Measurements from ENCODE around the gene PDCL3.

GRCh38 chr2:100623033-100623715 is 60.4 kb downstream of the PDCL3 start:
- no peak for TF ChIP-seq CTCF (IDR thresholded peaks at IDR 0.05)
- TF ChIP-seq POLR2A (IDR thresholded peaks at IDR 0.05) = no peak

Measured in esophagus squamous epithelium (tissue), 4 donors.